K562 (cell line): ENCODE measurements around the gene GBX1. TPM values are rescaled to one million over a fixed set of nuclear protein-coding genes. Genes with fewer than 3 reads are reported as not detected.

Experiments used
- ARID3A ChIP-seq: IDR thresholded peaks from 2 replicates; pipeline ENCODE4 v1.6.1; 2012; ENCODE audit warnings: low read depth, low read length, improper control_type of control experiment, borderline replicate concordance
- CGGBP1 ChIP-seq: fragments of 250-450 bp; sonication (Bioruptor Pico); IDR thresholded peaks from 2 replicates; pipeline ENCODE4 v1.9.0; 2021; ENCODE audit warnings: mild to moderate bottlenecking
- FOXO4 ChIP-seq: fragments of 450-650 bp; formaldehyde crosslinking; IDR thresholded peaks from 2 replicates; pipeline ENCODE4 v1.4.0; 2020; ENCODE audit warnings: mild to moderate bottlenecking, moderate library complexity
- HMG20A ChIP-seq: fragments of 450-650 bp; formaldehyde crosslinking; conservative IDR thresholded peaks from 2 replicates; pipeline ENCODE4 v1.4.0; 2020; ENCODE audit warnings: mild to moderate bottlenecking, mixed read lengths
- NCOA1 ChIP-seq: fragments of 450-650 bp; IDR thresholded peaks from 2 replicates; pipeline ENCODE4 v1.6.1; 2016; ENCODE audit warnings: low read depth
- NCOR1 ChIP-seq: fragments of 450-650 bp; IDR thresholded peaks from 2 replicates; pipeline ENCODE4 v1.6.1; 2016; ENCODE audit warnings: mild to moderate bottlenecking, moderate library complexity
- PHB ChIP-seq: fragments of 250-450 bp; sonication (Bioruptor Pico); IDR thresholded peaks from 2 replicates; pipeline ENCODE4 v1.5.0; 2021
- PHB2 ChIP-seq: fragments of 450-650 bp; IDR thresholded peaks from 2 replicates; pipeline ENCODE4 v1.6.1; 2017; ENCODE audit warnings: low read depth
- POLR2H ChIP-seq: IDR thresholded peaks from 2 replicates; pipeline ENCODE4 v1.6.1; 2016; ENCODE audit warnings: missing genetic modification characterization, low read depth, mild to moderate bottlenecking, control low read depth, missing compliant biosample characterization, moderate library complexity
- SIRT6 ChIP-seq: IDR thresholded peaks from one replicate; pipeline ENCODE4 v1.6.1; 2012; ENCODE audit warnings: low read depth, mild to moderate bottlenecking, control low read depth, inconsistent platforms, low read length, moderate library complexity
- SMAD3 ChIP-seq: fragments of 450-650 bp; formaldehyde crosslinking; conservative IDR thresholded peaks from 2 replicates; pipeline ENCODE4 v1.4.0; 2020; ENCODE audit warnings: mild to moderate bottlenecking
- SMARCA5 ChIP-seq: fragments of 450-650 bp; IDR thresholded peaks from 2 replicates; pipeline ENCODE4 v1.6.1; 2016
- ZBTB1 ChIP-seq: sonication (generic); formaldehyde crosslinking; IDR thresholded peaks from 2 replicates; pipeline ENCODE4 v1.8.1; 2023; ENCODE audit warnings: missing genetic modification reagents, low read depth, mild to moderate bottlenecking, borderline replicate concordance
- ZBTB26 ChIP-seq: fragments of 450-650 bp; formaldehyde crosslinking; IDR thresholded peaks from 2 replicates; pipeline ENCODE4 v1.4.0; 2022; ENCODE audit warnings: missing genetic modification characterization
- ZNF197 ChIP-seq: fragments of 200-800 bp; sonication (Bioruptor generic); IDR thresholded peaks from 2 replicates; pipeline ENCODE4 v1.6.1; 2016; ENCODE audit warnings: low read depth, missing genetic modification characterization, missing compliant biosample characterization
- ZNF324 ChIP-seq: fragments of 250-450 bp; sonication (Bioruptor Pico); IDR thresholded peaks from 2 replicates; pipeline ENCODE4 v1.4.0; 2020; ENCODE audit warnings: mild to moderate bottlenecking
- ZNF449 ChIP-seq: fragments of 250-450 bp; sonication (Bioruptor Pico); IDR thresholded peaks from 2 replicates; pipeline ENCODE4 v1.8.0; 2022; ENCODE audit warnings: moderate library complexity, mild to moderate bottlenecking, inconsistent platforms
- ZNF740 ChIP-seq, 3 experiments: fragments of 200-800 bp in 1 of 3; sonication (Bioruptor generic) in 1 of 3; sonication (generic) in 1 of 3; formaldehyde crosslinking in 1 of 3; IDR thresholded peaks; 2 replicates each; pipeline versions ENCODE4 v1.6.1 to v1.8.0; 2016 to 2022; ENCODE audit warnings: mild to moderate bottlenecking in 2 of 3, missing compliant biosample characterization in 2 of 3, missing genetic modification characterization in 2 of 3, missing genetic modification reagents in 1 of 3
- ZNF764 ChIP-seq: fragments of 250-450 bp; sonication (Bioruptor Pico); IDR thresholded peaks from 2 replicates; pipeline ENCODE4 v1.4.0; 2020; ENCODE audit warnings: low read depth, mild to moderate bottlenecking, moderate library complexity
- polyA plus RNA-seq, 8 experiments: library from polyadenylated mRNA; depleted of rRNA in 4 of 8; stranded (reverse) in 5 of 8; unstranded in 3 of 8; fragments of >200 nt; fragmentation: Nextera tagmentation in 2 of 8; fragmentation: Illumina TruSeq in 1 of 8; extraction: Ambion mirVana in 2 of 8; extraction: Trizol in 1 of 8; gene quantifications; 2 replicates each; pipeline versions ENCODE4 v1.2.1 to v1.2.3, GENCODE V29; 2011 to 2014; ENCODE audit warnings: inconsistent platforms in 1 of 8, missing spikeins in 1 of 8
- total RNA-seq, 7 experiments: library from RNA; depleted of rRNA in 6 of 7; stranded (reverse); fragments of >200 nt in 6 of 7; fragmentation: Illumina TruSeq in 2 of 7; extraction: Trizol in 2 of 7; gene quantifications; 2 replicates each; pipeline versions ENCODE4 v1.2.1 to v1.2.3, GENCODE V29; 2011 to 2021; ENCODE audit warnings: low replicate concordance in 1 of 7

The GBX1 gene
- total and polyA plus RNA-seq, 9 of the 15 experiments (the other 6 are each of a cell fraction or from before 2014, with no cell fraction given): not detected

- TF ChIP-seq ZNF740 (CRISPR knock-in tag; IDR thresholded peaks at IDR 0.05): no peak
- TF ChIP-seq ZNF740 (tag; IDR thresholded peaks at IDR 0.05): no peak
- no peak for TF ChIP-seq HMG20A (CRISPR knock-in tag)
- no peak for TF ChIP-seq ZNF449
- no peak for TF ChIP-seq SMARCA5
- no peak for TF ChIP-seq NCOR1
- TF ChIP-seq ZNF324: no peak
- no peak for TF ChIP-seq CGGBP1
- TF ChIP-seq ZBTB26: no peak
- TF ChIP-seq ZNF197 (CRISPR knock-in tag): no peak
- no peak for TF ChIP-seq ZBTB1 (CRISPR knock-in tag)
- no peak for TF ChIP-seq ZNF764 (CRISPR knock-in tag)
- no peak for TF ChIP-seq FOXO4
- no peak for TF ChIP-seq SMAD3 (CRISPR knock-in tag)
- no peak for TF ChIP-seq SIRT6
- TF ChIP-seq PHB: no peak
- TF ChIP-seq ARID3A: no peak
- no peak for TF ChIP-seq PHB2
- no peak for TF ChIP-seq POLR2H (tag)
- no peak for TF ChIP-seq NCOA1
Observed at GRCh38 chr7:151113344-151114150, 53.9 kb downstream of the GBX1 start (continued).
